Heart right ventricle (tissue), 16 donors: Measurements from ENCODE around the gene FTO. TPM values are rescaled to one million over a fixed set of nuclear protein-coding genes. Genes with fewer than 3 reads are reported as not detected.

Experiments used
- ATAC-seq, 8 donors: fragments of 200-7000 bp; cut with Tn5 transposase; one replicate each; pipeline ENCODE4 v1.9.1; 2020; ENCODE audit warnings: mild to moderate bottlenecking in 8 of 8, moderate library complexity in 8 of 8, moderate number of reproducible peaks in 1 of 8
- DNase-seq, 2 donors: peaks; one replicate each; pipeline ENCODE4 v3.0.0-alpha.2; 2020
- H3K27ac ChIP-seq, 10 donors: fragments of 200-600 bp; sonication (generic) in 2 of 10; one replicate each; pipeline versions ENCODE4 v1.5.0 to v1.8.0; 2020 to 2022; ENCODE audit warnings: mild to moderate bottlenecking in 3 of 10
- H3K27me3 ChIP-seq, 7 donors: fragments of 200-600 bp; one replicate each; pipeline ENCODE4 v1.8.0; 2021 to 2022; ENCODE audit warnings: mild to moderate bottlenecking in 2 of 7
- H3K36me3 ChIP-seq, 9 donors: fragments of 200-600 bp; sonication (generic) in 1 of 9; one replicate each; pipeline versions ENCODE4 v1.5.0 to v1.8.0; 2020 to 2022; ENCODE audit warnings: mild to moderate bottlenecking in 2 of 9
- H3K4me1 ChIP-seq, 9 donors: fragments of 200-600 bp; sonication (generic) in 1 of 9; one replicate each; pipeline versions ENCODE4 v1.5.0 to v1.8.0; 2020 to 2022; ENCODE audit warnings: mild to moderate bottlenecking in 4 of 9
- H3K4me3 ChIP-seq, 10 donors: fragments of 200-600 bp; sonication (generic) in 2 of 10; one replicate each; pipeline versions ENCODE4 v1.5.0 to v1.8.0; 2020 to 2022; ENCODE audit warnings: mild to moderate bottlenecking in 7 of 10, moderate library complexity in 2 of 10
- H3K9me3 ChIP-seq, 11 donors: fragments of 200-600 bp in 10 of 11; sonication (generic) in 2 of 11; one replicate each; pipeline versions ENCODE4 v1.5.0 to v1.8.0; 2013 to 2022; ENCODE audit warnings: mild to moderate bottlenecking in 2 of 11, control low read depth in 1 of 11, moderate library complexity in 1 of 11
- CTCF ChIP-seq, 9 donors: fragments of 200-600 bp; sonication (generic) in 2 of 9; IDR thresholded peaks; one replicate each; pipeline versions ENCODE4 v1.5.0 to v1.8.0; 2021 to 2022; ENCODE audit warnings: antibody characterized with exemption in 9 of 9, mild to moderate bottlenecking in 5 of 9, moderate library complexity in 1 of 9
- WGBS, 2 donors: extraction: QIAGEN DNeasy Blood & Tissue Kit; methylation state at CpG; one replicate each; pipeline ENCODE4 v1.1.7; 2013; ENCODE audit warnings: inconsistent platforms in 1 of 2; 5-methylcytosine and 5-hydroxymethylcytosine counted together
- intact Hi-C, 10 donors: fragments of 100-400 bp; cut with DNase I; formaldehyde crosslinking; loops; one replicate each; pipeline versions ENCODE4 v1.11.1 to v1.14.2; 2022
- polyA plus RNA-seq, 2 donors: library from polyadenylated mRNA; stranded (reverse); fragments of 200-250 nt; gene quantifications; one replicate each; pipeline ENCODE4 v1.2.3, GENCODE V29; 2013
- total RNA-seq, 10 donors: library from RNA; stranded (reverse); fragmentation: NEBNext Ultra II Directional in 3 of 10; extraction: Animal tissue kit (Norgen Biotek cat#: 25700) in 3 of 10; gene quantifications; one replicate each; pipeline versions ENCODE4 v1.2.1 to v1.2.4, GENCODE V29; 2021 to 2023
- donor health status: Arrhythmogenic right ventricular cardiomyopathy.
- donor health status: ischemic (EF 13 %, LVEDD 7.1; RV severe dilation, severe dysfunction).
- donor health status: healthy with polysubstance abuse.
- donor health status: DM: no; HTN: yes; CAD: no.
- donor health status: DM: no; HTN: no; CAD: no.
- donor health status: ischemic (EF 25% LVEDD 6.9; RV normal size, moderate dysfunction).
- donor health status: ischemic (EF 25% LVEDD 5.7; RV mildly dilated, moderate dysfunction).
- donor health status: healthy.
- donor health status: DM: yes; HTN: yes; CAD: no.
- donor health status: Ischemic cardiomyopathy.
- donor health status: ischemic (EF 35%, LVEDD 5.7; RV mildly dilated, moderate dysfunction).
- donor health status: nonischemic (EF 11% LVEDD 7.7; RV severe dilation, severe dysfunction).
- donor health status: DM: yes; HTN: yes; CAD: no.
- donor health status: PGD.
- donor health status: ischemic (EF 29% LVEDD 5.4; RV normal size, mild dysfunction).
- donor health status: nonischemic (EF 23%, LVEDD 6.1; RV moderate dilation, normal function).

FTO gene
- total and polyA plus RNA-seq, 12 donors, result 8.5 to 103 (median 90.0) TPM

- H3K27me3 ChIP-seq, result no peaks in the 10 kb centered on the region
- H3K9me3 ChIP-seq, result no peaks in the 10 kb centered on the region
- DNase-seq (no peak), ATAC-seq (no peak)
- H3K4me3 ChIP-seq, result no peak overlapping the region
- H3K27ac ChIP-seq, result no peak overlapping the region
- no peaks in the 10 kb centered on the region for H3K36me3 ChIP-seq
- intact Hi-C loops, result no loop called here
- peaks cover 0 to 5% (median 0%) of the 10 kb centered on the region in 9 donors for H3K4me1 ChIP-seq
- 84 to 85% methylated on average over 7 of the region's 7 CpGs for WGBS, 2 donors
- TF ChIP-seq CTCF (IDR thresholded peaks at IDR 0.05), result no peak
Measured at GRCh38 chr16:54080524-54081008, 376.6 kb downstream of the FTO start.

- TF ChIP-seq CTCF (IDR thresholded peaks at IDR 0.05), result no peak
- intact Hi-C loops, result no loop called here
- no peaks in the 10 kb centered on the region for H3K9me3 ChIP-seq
- ATAC-seq (no peak), DNase-seq (no peak)
- no peaks in the 10 kb centered on the region for H3K27me3 ChIP-seq
- WGBS, 2 donors, result 83 to 88% methylated on average over 4 of the region's 4 CpGs
- no peaks in the 10 kb centered on the region for H3K4me1 ChIP-seq
- H3K4me3 ChIP-seq, result no peak overlapping the region
- no peaks in the 10 kb centered on the region for H3K36me3 ChIP-seq
- H3K27ac ChIP-seq, result no peak overlapping the region
Measured at GRCh38 chr16:54086791-54087190, 382.8 kb downstream of the FTO start.

GRCh38 chr16:54090602-54091001, 386.6 kb downstream of the FTO start:
- H3K36me3 ChIP-seq, result peaks cover 0 to 6% (median 0%) of the 10 kb centered on the region in 9 donors
- H3K4me3 ChIP-seq, result no peak overlapping the region
- ATAC-seq, result no peak
- TF ChIP-seq CTCF (IDR thresholded peaks at IDR 0.05), result no peak
- H3K27me3 ChIP-seq, result no peaks in the 10 kb centered on the region
- no peak for DNase-seq
- no peaks in the 10 kb centered on the region for H3K4me1 ChIP-seq
- 98 to 99% methylated on average over 6 of the region's 6 CpGs for WGBS, 2 donors
- intact Hi-C loops, result no loop called here
- H3K9me3 ChIP-seq, result peaks cover 0 to 2% (median 0%) of the 10 kb centered on the region in 11 donors
- no peak overlapping the region for H3K27ac ChIP-seq

- ATAC-seq (no peak), DNase-seq (no peak)
- TF ChIP-seq CTCF (IDR thresholded peaks at IDR 0.05), result no peak
- WGBS, 2 donors, result 87 to 90% methylated on average over 13 of the region's 13 CpGs
- intact Hi-C loops, result no loop called here
- Histone ChIP-seq H3K4me3 (no peak overlapping the region), H3K27ac (no peak overlapping the region), H3K27me3 (no peaks in the 10 kb centered on the region), H3K36me3 (peaks cover 0 to 6% (median 0%) of the 10 kb centered on the region in 9 donors), H3K4me1 (no peaks in the 10 kb centered on the region), H3K9me3 (peaks cover 0 to 17% (median 0%) of the 10 kb centered on the region in 11 donors)
Measured at GRCh38 chr16:54093281-54093680, 389.3 kb downstream of the FTO start.
